Retinal pigment epithelial cell (primary cell): ENCODE results near the gene POU2F1.
"Not testable (repeated sequence)": the region's sequence is repeated elsewhere in the genome, so short reads cannot be mapped to it uniquely, and the experiment has no call there.

Source experiments
- DNase-seq: peaks from one replicate; pipeline ENCODE4 v3.0.0-alpha.2; 2010; ENCODE audit warnings: low read depth
- H3K4me3 ChIP-seq: 2 replicates; pipeline ENCODE4 v1.5.1; 2011; ENCODE audit warnings: mild to moderate bottlenecking, low read length, control low read depth, moderate library complexity
- CTCF ChIP-seq: conservative IDR thresholded peaks from 2 replicates; pipeline ENCODE4 v1.5.1; 2011; ENCODE audit warnings: low read depth, low read length, control low read depth, inconsistent platforms

POU2F1 gene

GRCh38 chr1:167202049-167202448 lies 18.6 kb upstream of the POU2F1 start:
- no peak overlapping the region for H3K4me3 ChIP-seq
- no peak for DNase-seq
- no peak for TF ChIP-seq CTCF

- not testable (repeated sequence) for H3K4me3 ChIP-seq, DNase-seq
These were observed 15.2 kb upstream of the POU2F1 start for GRCh38 chr1:167205306-167206050.

- DNase-seq: no peak
- no peak for TF ChIP-seq CTCF
- H3K4me3 ChIP-seq: no peak overlapping the region
These were observed 14.4 kb upstream of the POU2F1 start for GRCh38 chr1:167206166-167206835.

DNA sequence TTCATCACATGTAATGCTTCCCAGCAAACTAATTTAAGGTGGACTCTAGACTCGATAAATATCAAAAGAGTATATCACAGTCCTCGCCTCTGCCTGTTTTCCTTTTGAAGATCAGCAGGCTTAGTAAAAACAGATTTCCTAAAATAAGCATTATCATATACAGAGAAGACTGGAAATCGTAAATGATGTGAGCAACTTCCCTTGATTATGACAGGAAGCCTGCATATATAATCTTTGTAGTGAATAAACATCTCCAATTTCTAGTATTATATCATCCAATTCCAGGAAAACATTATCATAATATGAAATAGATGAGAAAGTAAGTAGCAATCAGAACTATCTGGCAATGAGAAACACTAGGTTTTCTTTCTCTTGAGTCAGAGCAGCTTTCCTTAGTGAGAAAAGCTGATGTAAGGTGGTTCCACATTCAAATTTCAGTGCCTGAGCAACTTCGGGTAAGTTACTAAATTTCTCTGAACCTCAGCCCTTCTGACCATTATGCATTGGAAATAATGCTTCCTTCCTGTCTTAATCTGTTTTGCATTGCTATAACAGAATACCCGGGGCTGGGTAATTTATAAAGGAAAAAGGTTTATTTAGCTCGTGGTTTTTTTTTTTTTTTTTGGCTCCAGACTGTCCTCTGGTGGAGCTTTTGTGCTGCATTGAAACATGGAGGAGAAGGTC lies 12.6 kb upstream of the POU2F1 start:
- DNase-seq: no peak
- no peak overlapping the region for H3K4me3 ChIP-seq
- peak; percentile 55 for TF ChIP-seq CTCF

GRCh38 chr1:167208624-167208976 lies 12.1 kb upstream of the POU2F1 start:
- no peak overlapping the region for H3K4me3 ChIP-seq
- TF ChIP-seq CTCF: no peak
- DNase-seq: no peak

GRCh38 chr1:167209044-167209443 lies 11.6 kb upstream of the POU2F1 start:
- no peak for DNase-seq
- no peak overlapping the region for H3K4me3 ChIP-seq
- TF ChIP-seq CTCF: no peak

DNA sequence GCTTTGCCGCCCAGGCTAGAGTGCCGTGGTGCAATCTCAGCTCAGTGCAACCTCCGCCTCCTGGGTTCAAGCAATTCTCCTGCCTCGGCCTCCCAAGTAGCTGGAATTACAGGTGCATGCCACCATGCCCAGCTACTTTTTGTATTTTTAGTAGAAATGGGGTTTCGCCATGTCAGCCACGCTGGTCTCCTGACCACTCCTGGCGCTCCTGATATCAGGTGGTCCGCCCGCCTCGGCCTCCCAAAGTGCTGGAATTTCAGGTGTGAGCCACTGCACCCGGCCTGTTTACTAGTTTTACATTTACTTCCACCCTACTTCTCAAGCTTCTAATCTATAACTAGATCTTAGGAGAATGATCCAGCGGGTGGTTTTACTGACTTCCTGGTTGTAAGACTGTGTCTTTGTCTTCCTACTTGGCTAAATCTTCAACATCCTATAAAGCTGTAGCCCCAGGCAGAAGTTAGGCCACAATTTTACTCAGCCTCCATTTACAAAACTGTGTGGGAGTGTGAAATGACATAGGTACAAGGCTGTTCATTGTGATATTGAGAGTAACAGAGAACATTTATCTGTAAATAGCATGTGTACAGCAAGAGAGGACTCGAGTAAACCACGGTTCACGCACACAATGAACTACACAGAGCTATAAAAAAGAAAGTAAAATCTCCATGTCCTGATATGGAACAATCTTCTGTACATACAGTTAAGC lies 9.6 kb upstream of the POU2F1 start:
- no peak for TF ChIP-seq CTCF
- H3K4me3 ChIP-seq: no peak overlapping the region
- no peak for DNase-seq
